Measurements from ENCODE around the gene KCNMB3.

DNA sequence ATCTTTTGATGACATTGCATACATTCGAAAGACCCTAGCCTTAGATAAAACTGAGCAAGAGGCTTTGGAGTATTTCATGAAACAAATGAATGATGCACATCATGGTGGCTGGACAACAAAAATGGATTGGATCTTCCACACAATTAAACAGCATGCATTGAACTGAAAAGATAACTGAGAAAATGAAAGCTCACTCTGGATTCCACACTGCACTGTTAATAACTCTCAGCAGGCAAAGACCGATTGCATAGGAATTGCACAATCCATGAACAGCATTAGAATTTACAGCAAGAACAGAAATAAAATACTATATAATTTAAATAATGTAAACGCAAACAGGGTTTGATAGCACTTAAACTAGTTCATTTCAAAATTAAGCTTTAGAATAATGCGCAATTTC is 16.7 kb downstream of the KCNMB3 start:
- TF ChIP-seq, protein P1, sequence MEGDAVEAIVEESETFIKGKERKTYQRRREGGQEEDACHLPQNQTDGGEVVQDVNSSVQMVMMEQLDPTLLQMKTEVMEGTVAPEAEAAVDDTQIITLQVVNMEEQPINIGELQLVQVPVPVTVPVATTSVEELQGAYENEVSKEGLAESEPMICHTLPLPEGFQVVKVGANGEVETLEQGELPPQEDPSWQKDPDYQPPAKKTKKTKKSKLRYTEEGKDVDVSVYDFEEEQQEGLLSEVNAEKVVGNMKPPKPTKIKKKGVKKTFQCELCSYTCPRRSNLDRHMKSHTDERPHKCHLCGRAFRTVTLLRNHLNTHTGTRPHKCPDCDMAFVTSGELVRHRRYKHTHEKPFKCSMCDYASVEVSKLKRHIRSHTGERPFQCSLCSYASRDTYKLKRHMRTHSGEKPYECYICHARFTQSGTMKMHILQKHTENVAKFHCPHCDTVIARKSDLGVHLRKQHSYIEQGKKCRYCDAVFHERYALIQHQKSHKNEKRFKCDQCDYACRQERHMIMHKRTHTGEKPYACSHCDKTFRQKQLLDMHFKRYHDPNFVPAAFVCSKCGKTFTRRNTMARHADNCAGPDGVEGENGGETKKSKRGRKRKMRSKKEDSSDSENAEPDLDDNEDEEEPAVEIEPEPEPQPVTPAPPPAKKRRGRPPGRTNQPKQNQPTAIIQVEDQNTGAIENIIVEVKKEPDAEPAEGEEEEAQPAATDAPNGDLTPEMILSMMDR (IDR thresholded peaks at IDR 0.05), result no peak
- no peak for TF ChIP-seq POLR2A (IDR thresholded peaks at IDR 0.05)

Measured in body of pancreas (tissue), 4 donors.